Urinary bladder (tissue), 4 donors: ENCODE data around the gene SMCO3. TPM values are rescaled to one million over a fixed set of nuclear protein-coding genes. Genes with fewer than 3 reads are reported as not detected.
"Not testable (repeated sequence)": the region's sequence is repeated elsewhere in the genome, so short reads cannot be mapped to it uniquely, and the experiment has no call there.

ENCODE experiments used
- DNase-seq: peaks from one replicate; pipeline ENCODE4 v3.0.0-alpha.2; 2015; ENCODE audit errors: extremely low spot score
- H3K27ac ChIP-seq: one replicate; pipeline ENCODE4 v1.5.1; 2013; ENCODE audit warnings: low read depth, mild to moderate bottlenecking, moderate library complexity
- H3K36me3 ChIP-seq: one replicate; pipeline ENCODE4 v1.6.1; 2013; ENCODE audit warnings: mild to moderate bottlenecking, moderate library complexity; ENCODE audit not compliant: insufficient read depth
- H3K4me1 ChIP-seq: one replicate; pipeline ENCODE4 v1.6.1; 2013; ENCODE audit warnings: mild to moderate bottlenecking, moderate library complexity; ENCODE audit not compliant: insufficient read depth
- H3K4me3 ChIP-seq: one replicate; pipeline ENCODE4 v1.5.1; 2013; ENCODE audit warnings: low read depth, low read length
- WGBS: extraction: QIAGEN DNeasy Blood & Tissue Kit; methylation state at CpG from one replicate; pipeline ENCODE4 v1.1.7; 2013; 5-methylcytosine and 5-hydroxymethylcytosine counted together
- polyA plus RNA-seq: library from polyadenylated mRNA; stranded (reverse); fragments of 200-250 nt; gene quantifications from one replicate; pipeline ENCODE4 v1.2.3, GENCODE V29; 2013
- total RNA-seq: library from RNA; depleted of rRNA; stranded (reverse); fragments of >200 nt; gene quantifications from one replicate; pipeline ENCODE4 v1.2.3, GENCODE V29; 2014
- donor health status: healthy with polysubstance abuse.
- donor health status: healthy.

Gene SMCO3
- total and polyA plus RNA-seq, 2 donors, result 0.20 to 5.0 TPM

GRCh38 chr12:14766649-14767215 is 47.2 kb downstream of the SMCO3 start:
- DNase-seq, result no peak
- 93% methylated on average over 3 of the region's 3 CpGs for WGBS
- H3K27ac ChIP-seq, result no peak overlapping the region

GRCh38 chr12:14766020-14766419 is 48.0 kb downstream of the SMCO3 start:
- not testable (repeated sequence) for H3K36me3 ChIP-seq, H3K27ac ChIP-seq, H3K4me3 ChIP-seq, H3K4me1 ChIP-seq, DNase-seq
- 98% methylated on average over 3 of the region's 3 CpGs for WGBS

More at GRCh38 chr12:14766649-14767215, 47.2 kb downstream of the SMCO3 start:
- Histone ChIP-seq H3K36me3 (peaks cover 4% of the 10 kb centered on the region), H3K4me1 (peaks cover 2% of the 10 kb centered on the region), H3K4me3 (no peak overlapping the region)

GRCh38 chr12:14765398-14765797 is 48.6 kb downstream of the SMCO3 start:
- Histone ChIP-seq H3K4me1 (peaks cover 2% of the 10 kb centered on the region), H3K36me3 (peaks cover 5% of the 10 kb centered on the region), H3K4me3 (no peak overlapping the region), H3K27ac (no peak overlapping the region)
- WGBS, result 96% methylated on average over 2 of the region's 2 CpGs
- no peak for DNase-seq

- not testable (repeated sequence) for DNase-seq, H3K4me1 ChIP-seq
- 94% methylated on average over 6 of the region's 6 CpGs for WGBS
Observed at GRCh38 chr12:14759711-14760280, 54.2 kb downstream of the SMCO3 start.

GRCh38 chr12:14756334-14757143 is 57.4 kb downstream of the SMCO3 start:
- no peaks in the 10 kb centered on the region for H3K36me3 ChIP-seq
- WGBS, result 40% methylated on average over 17 of the region's 17 CpGs
- no peak overlapping the region for H3K4me3 ChIP-seq
- no peak overlapping the region for H3K27ac ChIP-seq
- DNase-seq, result no peak
- peaks cover 1% of the 10 kb centered on the region for H3K4me1 ChIP-seq

More at GRCh38 chr12:14759711-14760280, 54.2 kb downstream of the SMCO3 start:
- H3K27ac ChIP-seq, H3K4me3 ChIP-seq, H3K36me3 ChIP-seq: not testable (repeated sequence)

Other genes starting within 250 kb of the SMCO3 start
- gene PLBD1, start 246.3 kb downstream of the SMCO3 start, total RNA-seq, result 55.3 TPM
- 23.2 TPM for gene PLBD1, start 246.3 kb downstream of the SMCO3 start, polyA plus RNA-seq
- gene GUCY2C, start 117.6 kb downstream of the SMCO3 start, total RNA-seq, result not detected
- not detected for gene GUCY2C, start 117.6 kb downstream of the SMCO3 start, polyA plus RNA-seq
- 32.9 TPM for gene WBP11, start 10.7 kb downstream of the SMCO3 start, total RNA-seq
- 27.7 TPM for gene WBP11, start 10.7 kb downstream of the SMCO3 start, polyA plus RNA-seq
- 3.6 TPM for gene C12orf60, start 10.5 kb downstream of the SMCO3 start, total RNA-seq
- 1.0 TPM for gene C12orf60, start 10.5 kb downstream of the SMCO3 start, polyA plus RNA-seq
- gene ART4, start 29.3 kb upstream of the SMCO3 start, total RNA-seq, result 4.8 TPM
- 0.60 TPM for gene ART4, start 29.3 kb upstream of the SMCO3 start, polyA plus RNA-seq
- gene MGP, start 71.7 kb upstream of the SMCO3 start, total RNA-seq, result 487 TPM
- gene MGP, start 71.7 kb upstream of the SMCO3 start, polyA plus RNA-seq, result 596 TPM
- 27.3 TPM for gene ERP27, start 124.4 kb upstream of the SMCO3 start, total RNA-seq
- 1.8 TPM for gene ERP27, start 124.4 kb upstream of the SMCO3 start, polyA plus RNA-seq
- gene ARHGDIB, start 147.4 kb upstream of the SMCO3 start, total RNA-seq, result 56.6 TPM
- gene ARHGDIB, start 147.4 kb upstream of the SMCO3 start, polyA plus RNA-seq, result 127 TPM
- gene PDE6H, start 158.9 kb upstream of the SMCO3 start, total RNA-seq, result not detected
- gene PDE6H, start 158.9 kb upstream of the SMCO3 start, polyA plus RNA-seq, result not detected